ENCODE data around the gene C2orf72.

Gene C2orf72

GRCh38 chr2:231037731-231038482 lies 584 bp downstream of the C2orf72 start:
- TF ChIP-seq CTCF (IDR thresholded peaks at IDR 0.05; ENCODE audit: low read length), result no peak
- no peak for TF ChIP-seq EZH2 (optimal IDR thresholded peaks at IDR 0.05; ENCODE audit: low read depth, low read length)
- no peak for TF ChIP-seq EZH2phosphoT487 (IDR thresholded peaks at IDR 0.05; ENCODE audit: low read length)
- no peak overlapping the region for H3K27ac ChIP-seq (ENCODE audit: low read length)
- H3K9ac ChIP-seq (ENCODE audit: low read length), result no peak overlapping the region
- H3K4me1 ChIP-seq (ENCODE audit: low read length), result no peaks in the 10 kb centered on the region
- no peak for DNase-seq
- no peaks in the 10 kb centered on the region for H3F3A ChIP-seq (ENCODE audit: insufficient read depth, low read length)
- no peaks in the 10 kb centered on the region for H3K9me2 ChIP-seq (replicated peaks; ENCODE audit: insufficient read depth, low read length)
- no peaks in the 10 kb centered on the region for H4K20me1 ChIP-seq (ENCODE audit: insufficient read depth, low read length)
- H3K79me2 ChIP-seq (ENCODE audit: low read length), result no peaks in the 10 kb centered on the region
- no peaks in the 10 kb centered on the region for H3K36me3 ChIP-seq (replicated peaks; ENCODE audit: insufficient read depth, low read length)
- peaks cover 7% of the 10 kb centered on the region; the same call in 1 of the 2 replicates for H3K27me3 ChIP-seq (replicated peaks; ENCODE audit: insufficient read depth, low read length)
- H3K9me3 ChIP-seq (replicated peaks; ENCODE audit: insufficient read depth, low read length), result no peaks in the 10 kb centered on the region
- H2AFZ ChIP-seq (ENCODE audit: low read length), result no peak overlapping the region
- H3K4me2 ChIP-seq (ENCODE audit: low read depth, low read length), result no peak overlapping the region
- H3K4me3 ChIP-seq (ENCODE audit: low read length), result no peak overlapping the region

- H3K9me2 ChIP-seq (replicated peaks; ENCODE audit: insufficient read depth, low read length), result no peaks in the 10 kb centered on the region
- no peaks in the 10 kb centered on the region for H3K4me1 ChIP-seq (ENCODE audit: low read length)
- H2AFZ ChIP-seq (ENCODE audit: low read length), result no peak overlapping the region
- peaks cover 7% of the 10 kb centered on the region; the same call in 1 of the 2 replicates for H3K27me3 ChIP-seq (replicated peaks; ENCODE audit: insufficient read depth, low read length)
- H3K9ac ChIP-seq (ENCODE audit: low read length), result no peak overlapping the region
- no peak overlapping the region for H3K27ac ChIP-seq (ENCODE audit: low read length)
- H3K9me3 ChIP-seq (replicated peaks; ENCODE audit: insufficient read depth, low read length), result no peaks in the 10 kb centered on the region
- no peak for DNase-seq
- TF ChIP-seq EZH2phosphoT487 (IDR thresholded peaks at IDR 0.05; ENCODE audit: low read length) (no peak), EZH2 (optimal IDR thresholded peaks at IDR 0.05; ENCODE audit: low read depth, low read length) (no peak), CTCF (IDR thresholded peaks at IDR 0.05; ENCODE audit: low read length) (no peak)
- no peaks in the 10 kb centered on the region for H3K36me3 ChIP-seq (replicated peaks; ENCODE audit: insufficient read depth, low read length)
- no peaks in the 10 kb centered on the region for H3K79me2 ChIP-seq (ENCODE audit: low read length)
- H3K4me2 ChIP-seq (ENCODE audit: low read depth, low read length), result no peak overlapping the region
- H3F3A ChIP-seq (ENCODE audit: insufficient read depth, low read length), result no peaks in the 10 kb centered on the region
- no peak overlapping the region for H3K4me3 ChIP-seq (ENCODE audit: low read length)
- H4K20me1 ChIP-seq (ENCODE audit: insufficient read depth, low read length), result no peaks in the 10 kb centered on the region
Observed at GRCh38 chr2:231038483-231039293, 1.4 kb downstream of the C2orf72 start.

- no peaks in the 10 kb centered on the region for H3K9me2 ChIP-seq (replicated peaks; ENCODE audit: insufficient read depth, low read length)
- no peak for TF ChIP-seq CTCF (IDR thresholded peaks at IDR 0.05; ENCODE audit: low read length)
- TF ChIP-seq EZH2 (optimal IDR thresholded peaks at IDR 0.05; ENCODE audit: low read depth, low read length), result no peak
- TF ChIP-seq EZH2phosphoT487 (IDR thresholded peaks at IDR 0.05; ENCODE audit: low read length), result no peak
- H3K9ac ChIP-seq (ENCODE audit: low read length), result no peak overlapping the region
- no peak for DNase-seq
- H4K20me1 ChIP-seq (ENCODE audit: insufficient read depth, low read length), result no peaks in the 10 kb centered on the region
- no peak overlapping the region for H3K4me2 ChIP-seq (ENCODE audit: low read depth, low read length)
- H3F3A ChIP-seq (ENCODE audit: insufficient read depth, low read length), result no peaks in the 10 kb centered on the region
- H3K36me3 ChIP-seq (replicated peaks; ENCODE audit: insufficient read depth, low read length), result no peaks in the 10 kb centered on the region
- H3K4me3 ChIP-seq (ENCODE audit: low read length), result no peak overlapping the region
- H3K9me3 ChIP-seq (replicated peaks; ENCODE audit: insufficient read depth, low read length), result no peaks in the 10 kb centered on the region
- no peaks in the 10 kb centered on the region for H3K4me1 ChIP-seq (ENCODE audit: low read length)
- no peak overlapping the region for H3K27ac ChIP-seq (ENCODE audit: low read length)
- no peak overlapping the region for H2AFZ ChIP-seq (ENCODE audit: low read length)
- H3K79me2 ChIP-seq (ENCODE audit: low read length), result no peaks in the 10 kb centered on the region
- H3K27me3 ChIP-seq (replicated peaks; ENCODE audit: insufficient read depth, low read length), result peaks cover 7% of the 10 kb centered on the region; the same call in 1 of the 2 replicates
Observed at GRCh38 chr2:231039294-231039664, 2.0 kb downstream of the C2orf72 start.
